Measurements from ENCODE around the gene STRBP.

DNA sequence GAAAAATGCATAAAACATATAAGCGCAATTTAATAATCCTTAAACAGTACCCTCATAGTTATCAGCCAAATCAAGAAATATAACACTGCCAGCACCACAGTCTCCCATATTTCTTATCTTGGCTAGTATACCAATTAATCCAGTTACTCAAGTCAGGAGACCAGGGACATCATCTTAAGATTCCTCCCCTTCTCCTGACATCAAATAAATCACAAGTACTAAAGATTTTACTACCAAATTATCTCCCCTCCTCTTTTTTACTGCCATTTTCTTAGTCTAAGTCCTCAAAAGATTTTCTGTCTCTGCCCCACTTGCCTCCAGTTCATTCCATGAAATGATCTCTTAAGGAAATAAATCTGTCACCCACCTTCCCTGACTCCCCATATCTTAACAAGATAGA, 37.0 kb downstream of the STRBP start:
- TF ChIP-seq, protein P1, sequence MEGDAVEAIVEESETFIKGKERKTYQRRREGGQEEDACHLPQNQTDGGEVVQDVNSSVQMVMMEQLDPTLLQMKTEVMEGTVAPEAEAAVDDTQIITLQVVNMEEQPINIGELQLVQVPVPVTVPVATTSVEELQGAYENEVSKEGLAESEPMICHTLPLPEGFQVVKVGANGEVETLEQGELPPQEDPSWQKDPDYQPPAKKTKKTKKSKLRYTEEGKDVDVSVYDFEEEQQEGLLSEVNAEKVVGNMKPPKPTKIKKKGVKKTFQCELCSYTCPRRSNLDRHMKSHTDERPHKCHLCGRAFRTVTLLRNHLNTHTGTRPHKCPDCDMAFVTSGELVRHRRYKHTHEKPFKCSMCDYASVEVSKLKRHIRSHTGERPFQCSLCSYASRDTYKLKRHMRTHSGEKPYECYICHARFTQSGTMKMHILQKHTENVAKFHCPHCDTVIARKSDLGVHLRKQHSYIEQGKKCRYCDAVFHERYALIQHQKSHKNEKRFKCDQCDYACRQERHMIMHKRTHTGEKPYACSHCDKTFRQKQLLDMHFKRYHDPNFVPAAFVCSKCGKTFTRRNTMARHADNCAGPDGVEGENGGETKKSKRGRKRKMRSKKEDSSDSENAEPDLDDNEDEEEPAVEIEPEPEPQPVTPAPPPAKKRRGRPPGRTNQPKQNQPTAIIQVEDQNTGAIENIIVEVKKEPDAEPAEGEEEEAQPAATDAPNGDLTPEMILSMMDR (IDR thresholded peaks at IDR 0.05; ENCODE audit: low read depth, low read length, poor library complexity, severe bottlenecking), result no peak
- TF ChIP-seq EZH2phosphoT487 (IDR thresholded peaks at IDR 0.05; ENCODE audit: borderline replicate concordance, low read length), result no peak

Data from DOHH2 (cell line).